ENCODE results near the gene SORBS1.

DNA sequence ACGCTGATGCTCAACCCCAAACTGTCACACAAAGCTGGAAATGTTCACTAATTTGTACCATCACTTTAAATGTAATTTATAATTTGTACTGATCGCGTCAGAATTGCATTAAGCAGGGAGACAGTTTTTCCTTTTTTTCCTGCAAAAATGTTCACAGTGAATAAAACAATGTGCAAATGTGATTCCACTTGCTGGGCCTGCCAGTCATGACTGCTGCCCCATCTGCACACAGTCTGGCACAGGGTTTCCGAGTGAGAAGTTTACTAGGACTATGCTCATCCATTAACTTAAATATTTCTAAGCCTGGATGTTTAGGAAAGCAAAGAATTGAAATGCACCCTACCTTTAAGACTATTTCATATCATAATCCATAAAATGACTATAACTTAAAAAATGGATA lies 99.6 kb downstream of the SORBS1 start:
- no peak for TF ChIP-seq EZH2phosphoT487 (IDR thresholded peaks at IDR 0.05; ENCODE audit: insufficient read depth, low read depth)
- no peak for TF ChIP-seq EZH2 (IDR thresholded peaks at IDR 0.05; ENCODE audit: insufficient read depth, poor library complexity, severe bottlenecking)

All from GM23248 (cell line).